HG02571 (cell line): ENCODE data around the gene NCOA4.
"Not testable (repeated sequence)": the region's sequence is repeated elsewhere in the genome, so short reads cannot be mapped to it uniquely, and the experiment has no call there.

ENCODE experiments used
- ATAC-seq: cut with Tn5 transposase; IDR thresholded peaks from one replicate; pipeline ENCODE4 v1.9.1; 2021; ENCODE audit warnings: mild to moderate bottlenecking, moderate library complexity; ENCODE audit not compliant: unreplicated experiment

The NCOA4 gene

GRCh38 chr10:45997994-45998763, 32.2 kb downstream of the NCOA4 start:
- no peak for ATAC-seq

DNA sequence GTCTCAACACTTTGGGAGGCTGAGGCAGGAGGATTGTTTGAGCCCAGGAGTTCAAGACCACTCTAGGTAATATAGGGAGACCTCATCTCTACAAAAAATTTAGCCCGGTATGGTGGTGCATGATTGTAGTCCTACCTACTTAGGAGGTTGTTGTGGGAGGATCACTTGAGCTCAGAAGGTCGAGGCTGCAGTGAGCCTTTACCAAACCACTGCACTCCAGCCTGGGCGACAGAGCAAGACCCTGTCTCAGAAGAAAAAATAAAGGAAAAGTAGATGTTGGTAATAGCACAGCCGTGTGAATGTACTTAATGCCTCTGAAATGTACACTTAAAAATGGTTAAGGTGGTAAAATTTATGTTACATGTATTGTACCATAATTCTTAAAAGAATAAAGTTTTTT, 32.9 kb downstream of the NCOA4 start:
- ATAC-seq = no peak

DNA sequence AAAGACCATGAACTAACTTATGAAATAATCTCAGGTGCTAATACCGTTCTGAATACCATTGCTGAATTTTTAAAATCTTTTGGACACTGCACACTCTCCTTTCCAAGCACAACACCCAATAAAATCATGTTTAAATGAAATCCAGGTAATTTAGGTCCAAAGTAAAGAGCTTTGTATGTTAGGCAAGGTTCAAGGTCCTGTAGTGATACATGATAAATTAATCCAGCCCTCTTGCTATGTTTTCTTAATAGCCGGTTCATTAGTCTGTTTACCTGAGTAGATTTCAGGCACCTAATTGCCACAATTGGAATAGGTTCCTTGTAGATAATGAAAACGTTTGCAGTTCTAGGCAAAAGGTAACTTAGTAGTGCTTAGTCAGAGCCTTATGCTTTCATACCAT, 44.8 kb downstream of the NCOA4 start:
- ATAC-seq = not testable (repeated sequence)

DNA sequence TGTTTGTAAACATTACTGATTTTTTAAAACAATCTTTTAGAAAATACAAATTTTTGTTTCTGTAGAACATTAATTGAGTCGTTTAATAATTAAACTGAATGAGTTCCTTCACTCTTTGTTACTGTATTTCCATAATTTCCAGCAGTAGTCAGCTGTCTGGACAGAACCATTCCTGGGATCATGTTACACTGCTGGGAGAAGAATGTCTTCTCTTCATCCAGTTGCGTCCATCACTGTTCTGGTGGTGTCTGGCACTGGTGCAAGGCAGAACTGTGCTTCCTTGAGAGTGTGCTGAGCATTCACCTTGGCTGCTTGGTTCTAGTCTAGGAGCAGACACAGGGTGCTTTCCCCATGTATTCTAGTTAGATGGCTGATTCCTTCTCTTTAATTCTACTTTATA, 46.0 kb downstream of the NCOA4 start:
- ATAC-seq = not testable (repeated sequence)

DNA sequence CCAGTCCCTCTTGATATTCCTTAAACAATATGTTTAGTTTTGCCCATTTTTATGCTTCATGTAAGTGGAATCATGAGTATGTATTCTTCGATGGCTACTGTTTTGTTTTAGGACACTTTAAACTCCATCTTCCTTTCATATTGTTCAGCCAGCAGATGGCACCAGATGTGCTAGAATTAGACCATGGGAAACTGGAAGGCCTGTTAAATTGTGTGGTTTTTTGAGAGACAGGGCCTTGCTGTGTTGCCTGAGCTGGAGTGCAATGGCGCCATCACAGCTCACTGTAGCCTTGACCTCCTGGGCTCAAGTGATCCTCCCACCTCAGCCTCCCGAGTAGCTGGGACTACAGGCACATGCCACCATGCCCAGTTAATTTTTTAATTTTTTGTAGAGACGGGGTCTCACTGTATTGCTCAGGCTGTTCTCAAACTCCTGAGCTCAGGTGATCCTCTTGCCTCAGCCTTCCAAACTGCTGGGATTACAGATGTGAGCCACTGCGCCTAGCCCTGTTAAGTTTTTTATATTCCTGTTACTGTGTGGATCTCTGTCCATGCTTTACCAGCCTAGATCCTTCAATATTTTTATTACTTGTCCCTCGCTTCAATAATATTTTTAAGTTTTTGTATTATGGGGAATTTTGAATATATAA, 46.8 kb downstream of the NCOA4 start:
- not testable (repeated sequence) for ATAC-seq

DNA sequence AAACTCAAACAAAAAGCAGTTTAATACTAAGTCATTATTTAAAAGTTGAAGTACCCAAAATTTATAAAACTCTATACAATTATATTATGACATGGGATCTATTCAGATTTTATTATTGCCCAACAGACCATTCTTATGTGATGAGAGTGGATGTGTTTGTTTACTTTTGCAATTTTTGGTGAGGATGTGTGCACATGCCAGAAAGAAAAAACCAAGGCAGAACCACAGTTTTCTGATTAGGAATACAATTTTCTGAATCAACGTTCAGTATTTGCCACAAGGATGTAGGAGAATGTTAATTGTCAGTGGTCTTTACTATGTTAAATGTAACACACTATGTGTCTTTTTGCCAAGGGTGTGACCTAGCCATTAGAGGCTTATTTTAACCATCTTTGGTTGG, 49.1 kb downstream of the NCOA4 start:
- ATAC-seq = not testable (repeated sequence)

GRCh38 chr10:45978554-45978953, 51.9 kb downstream of the NCOA4 start:
- peak; percentile 62 for ATAC-seq

DNA sequence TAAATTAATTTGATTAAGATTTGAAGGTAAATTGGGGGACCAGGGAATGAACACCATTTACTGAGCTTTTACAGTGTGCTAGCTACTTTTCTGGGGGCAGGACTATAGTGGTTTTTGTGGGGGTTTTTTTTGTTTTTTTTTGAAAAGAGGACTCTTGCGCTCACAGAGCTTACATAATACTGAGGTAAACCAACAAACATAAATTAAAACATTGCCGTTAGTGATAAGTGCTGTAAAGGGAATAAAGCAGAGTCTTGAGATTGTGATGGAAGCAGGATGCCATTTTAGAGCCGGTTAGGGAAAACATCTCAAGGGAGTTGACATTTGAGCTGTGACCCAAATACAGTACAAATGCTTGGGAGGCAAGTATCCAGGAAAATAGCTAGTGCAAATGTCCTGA, 56.4 kb downstream of the NCOA4 start:
- ATAC-seq = not testable (repeated sequence)

GRCh38 chr10:45972813-45973169, 57.6 kb downstream of the NCOA4 start:
- peak; percentile 16 for ATAC-seq

DNA sequence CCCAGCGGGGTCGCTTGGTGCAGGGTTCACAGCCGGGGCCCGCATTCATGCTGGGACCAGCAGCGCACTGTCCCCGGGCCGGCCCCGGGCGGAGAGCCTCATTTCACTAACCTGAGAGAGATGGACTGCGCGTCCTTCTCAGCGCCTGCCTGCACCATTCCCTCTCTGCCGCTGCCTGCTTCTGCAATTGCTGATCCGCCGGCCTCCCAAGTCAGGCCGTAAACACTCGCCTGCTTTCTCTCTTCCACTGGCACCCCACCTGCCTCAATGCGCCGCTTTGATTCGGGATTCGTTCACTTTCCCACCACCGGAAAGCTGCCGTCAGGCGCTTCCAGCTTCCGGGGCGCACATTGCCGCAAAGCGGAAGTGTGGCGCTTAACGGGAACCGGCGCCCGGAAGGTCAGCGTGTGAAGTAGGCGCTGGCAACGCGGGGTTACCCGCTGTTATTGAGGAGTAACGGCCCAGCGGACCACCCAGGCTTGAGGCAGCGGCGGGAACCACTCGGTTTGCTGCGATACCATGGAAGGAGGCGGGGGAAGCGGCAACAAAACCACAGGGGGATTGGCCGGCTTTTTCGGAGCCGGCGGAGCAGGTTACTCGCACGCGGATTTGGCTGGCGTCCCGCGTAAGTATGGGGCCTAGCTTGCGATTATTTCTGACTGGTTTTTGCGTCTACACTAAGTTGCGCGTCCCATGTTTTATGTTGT, 58.2 kb downstream of the NCOA4 start, which contains the start of gene TIMM23:
TSS of gene TIMM23 (plus strand) at position 384 of the 707 bp plus-strand sequence. CDS start at position 520, 136 bp downstream.
- peak; percentile 72 for ATAC-seq

DNA sequence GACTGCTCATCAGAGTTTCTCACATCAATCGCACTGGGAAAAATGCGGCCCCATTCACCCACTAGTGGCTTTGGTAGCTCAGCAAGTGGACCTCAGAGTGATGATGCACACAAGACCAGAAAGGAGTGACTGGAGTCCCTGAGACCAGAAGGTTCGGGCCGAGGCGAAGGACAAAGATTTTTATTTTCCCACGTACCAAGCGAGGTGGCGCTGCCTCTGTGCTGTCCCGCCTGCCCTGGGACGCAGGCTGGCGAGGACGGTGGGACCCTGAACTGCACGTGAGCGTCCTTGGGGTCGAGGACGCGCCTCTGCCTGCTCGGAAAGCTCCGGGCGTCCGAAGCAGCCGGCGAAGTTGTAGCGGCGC, 58.7 kb downstream of the NCOA4 start:
- peak; percentile 33 for ATAC-seq

- ATAC-seq = not testable (repeated sequence)
These were observed 59.4 kb downstream of the NCOA4 start for GRCh38 chr10:45971019-45971418.

DNA sequence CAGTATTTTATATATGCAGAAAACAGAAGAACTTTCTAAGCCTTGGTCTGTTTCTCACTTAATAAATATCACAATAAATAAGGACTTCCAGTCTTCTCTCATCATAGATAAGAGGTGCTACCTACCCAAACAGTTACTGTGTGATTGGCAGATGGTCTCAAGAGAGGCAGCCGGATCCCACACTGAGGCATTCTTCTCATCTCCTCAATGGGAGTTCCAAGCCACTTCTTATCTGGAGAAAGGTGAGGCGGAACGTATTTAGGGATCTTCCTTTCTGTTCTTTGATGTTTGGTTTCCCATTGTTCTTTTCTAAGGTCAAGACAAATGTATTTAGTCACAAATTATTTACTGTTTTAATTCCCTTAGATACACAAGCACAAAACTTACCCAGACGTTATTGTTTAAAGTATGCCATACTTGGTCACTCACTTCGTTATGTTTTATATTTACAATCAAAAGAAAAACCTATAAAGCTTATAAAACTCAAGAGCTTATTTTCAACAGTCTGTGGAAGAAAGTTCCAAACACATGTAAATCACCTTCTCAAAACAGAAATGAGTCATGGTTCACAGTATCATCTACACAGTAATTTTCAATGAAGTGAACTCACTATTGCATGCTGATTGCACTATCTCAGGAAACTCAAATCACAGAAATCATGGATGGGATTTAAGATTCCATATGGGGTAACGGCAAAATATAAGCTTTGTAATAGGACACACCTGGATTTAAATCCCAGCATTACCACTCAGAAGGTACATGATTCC, 67.6 kb downstream of the NCOA4 start:
- not testable (repeated sequence) for ATAC-seq

DNA sequence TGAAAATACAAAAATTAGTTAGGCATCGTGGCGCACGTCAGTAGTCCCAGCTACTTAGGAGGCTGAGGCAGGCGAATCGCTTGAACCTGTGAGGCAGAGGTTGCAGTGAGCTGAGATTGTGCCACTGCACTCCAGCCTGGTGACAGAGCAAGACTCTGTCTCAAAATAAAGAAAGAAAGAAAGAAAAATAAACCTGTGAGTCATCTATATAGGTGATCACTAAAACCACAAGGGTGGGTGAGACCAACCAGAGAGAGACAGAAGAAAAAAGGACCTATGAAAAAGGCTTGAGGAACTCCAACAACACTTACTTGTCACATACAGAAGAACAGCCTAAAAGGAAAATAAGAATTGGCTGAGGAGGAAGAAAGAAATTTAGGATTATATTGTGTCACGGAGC, 72.5 kb downstream of the NCOA4 start:
- ATAC-seq = not testable (repeated sequence)

DNA sequence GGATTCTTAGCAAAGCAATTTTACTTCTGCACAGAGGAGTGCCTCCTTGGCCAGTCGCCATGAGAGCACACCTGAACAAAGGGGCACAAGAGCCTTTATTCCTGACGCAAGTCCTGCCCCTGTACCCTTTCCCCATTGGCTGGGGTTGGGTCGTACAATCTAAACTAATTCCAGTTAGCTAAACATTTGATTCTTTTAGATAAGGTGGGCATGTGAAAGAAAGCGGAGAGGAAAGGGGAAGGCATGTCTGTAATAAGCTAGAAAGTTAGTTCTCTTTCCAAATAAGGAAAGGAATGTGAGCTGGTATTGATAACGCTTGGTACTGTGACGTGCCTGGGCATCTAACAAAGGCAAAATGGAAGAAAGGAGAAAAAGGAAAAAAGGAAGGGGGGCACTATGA, 73.8 kb downstream of the NCOA4 start:
- ATAC-seq = not testable (repeated sequence)
